NB4 (cell line): ENCODE results near the gene BIRC5.

Experiments
- CTCF ChIP-seq: IDR thresholded peaks from one replicate; pipeline ENCODE4 v1.5.1; 2012; ENCODE audit warnings: low read depth, low read length
- MAX ChIP-seq: IDR thresholded peaks from 2 replicates; pipeline ENCODE4 v1.6.1; 2011; ENCODE audit warnings: low read depth, low read length
- MYC ChIP-seq: IDR thresholded peaks from 2 replicates; pipeline ENCODE4 v1.6.1; 2011; ENCODE audit warnings: low read depth, low read length
- POLR2A ChIP-seq: IDR thresholded peaks from 2 replicates; pipeline ENCODE4 v1.6.1; 2011; ENCODE audit warnings: mild to moderate bottlenecking; ENCODE audit not compliant: insufficient read length; ENCODE audit errors: extremely low read depth

- TF ChIP-seq POLR2A (no peak), CTCF (no peak), MAX (no peak), MYC (no peak)
Measured at GRCh38 chr17:78200451-78200850, 13.6 kb upstream of the BIRC5 start.
